ENCODE results near the gene ETFB. TPM values are rescaled to one million over a fixed set of nuclear protein-coding genes. Genes with fewer than 3 reads are reported as not detected.

Gene ETFB
- total and polyA plus RNA-seq, 4 donors = 129 to 713 (median 467) TPM

- Histone ChIP-seq H3K27ac (ENCODE audit: low read depth in 1 of 2, low read length in 2 of 2) (no peak overlapping the region), H3K36me3 (ENCODE audit: control insufficient read depth in 4 of 4, insufficient read depth in 3 of 4, low read depth in 1 of 4, low read length in 3 of 4) (peaks cover 4 to 40% (median 26%) of the 10 kb centered on the region in 4 donors), H3K9me3 (ENCODE audit: control insufficient read depth in 4 of 4, low read length in 3 of 4) (no peaks in the 10 kb centered on the region), H3K9ac (ENCODE audit: low read depth in 1 of 2, low read length in 2 of 2) (no peak overlapping the region), H3K4me1 (ENCODE audit: control insufficient read depth in 4 of 4, insufficient read depth in 4 of 4, low read length in 3 of 4) (peaks cover 2 to 22% (median 11%) of the 10 kb centered on the region in 4 donors), H3K27me3 (ENCODE audit: control insufficient read depth in 4 of 4, insufficient read depth in 4 of 4, low read length in 3 of 4) (no peaks in the 10 kb centered on the region), H3K4me3 (ENCODE audit: low read depth in 1 of 3, low read length in 3 of 3) (no peak overlapping the region)
- TF ChIP-seq HNF4A (conservative IDR thresholded peaks at IDR 0.05) = no peak
- TF ChIP-seq NR2F2 (IDR thresholded peaks at IDR 0.05) = no peak
- no peak for TF ChIP-seq RXRA (IDR thresholded peaks at IDR 0.05)
- no peak for TF ChIP-seq FOXA1 (IDR thresholded peaks at IDR 0.05)
- TF ChIP-seq GABPA (IDR thresholded peaks at IDR 0.05 in 1 of 2, conservative IDR thresholded peaks at IDR 0.05 in 1 of 2) = no peak
- TF ChIP-seq JUND (IDR thresholded peaks at IDR 0.05) = no peak
- no peak for TF ChIP-seq MAX (IDR thresholded peaks at IDR 0.05)
- no peak for TF ChIP-seq YY1 (IDR thresholded peaks at IDR 0.05)
- TF ChIP-seq TAF1 (conservative IDR thresholded peaks at IDR 0.05) = no peak
- TF ChIP-seq REST (IDR thresholded peaks at IDR 0.05) = no peak
- TF ChIP-seq FOXA2 (IDR thresholded peaks at IDR 0.05) = no peak
- no peak for TF ChIP-seq ATF3 (IDR thresholded peaks at IDR 0.05)
- TF ChIP-seq RAD21 (IDR thresholded peaks at IDR 0.05) = no peak
- no peak for TF ChIP-seq ZBTB33 (IDR thresholded peaks at IDR 0.05)
- no peak for TF ChIP-seq EGR1 (IDR thresholded peaks at IDR 0.05; ENCODE audit: low read depth in 2 of 2)
- TF ChIP-seq HNF4G (IDR thresholded peaks at IDR 0.05) = no peak
- TF ChIP-seq SP1 (IDR thresholded peaks at IDR 0.05) = no peak
- DNase-seq (ENCODE audit: low spot score) = no peak
- 92% methylated on average over 17 of the region's 17 CpGs for WGBS
Observed at GRCh38 chr19:51346742-51347141, 19.4 kb downstream of the ETFB start.

- H3K36me3 ChIP-seq (ENCODE audit: control insufficient read depth in 4 of 4, insufficient read depth in 3 of 4, low read depth in 1 of 4, low read length in 3 of 4) = peaks cover 0 to 33% (median 16%) of the 10 kb centered on the region in 4 donors
- no peak overlapping the region for H3K4me3 ChIP-seq (ENCODE audit: low read depth in 1 of 3, low read length in 3 of 3)
- no peak for TF ChIP-seq TAF1 (conservative IDR thresholded peaks at IDR 0.05)
- TF ChIP-seq FOXA2 (IDR thresholded peaks at IDR 0.05) = no peak
- TF ChIP-seq RXRA (IDR thresholded peaks at IDR 0.05) = no peak
- TF ChIP-seq JUND (IDR thresholded peaks at IDR 0.05) = no peak
- TF ChIP-seq ATF3 (IDR thresholded peaks at IDR 0.05) = no peak
- TF ChIP-seq HNF4G (IDR thresholded peaks at IDR 0.05) = no peak
- TF ChIP-seq EGR1 (IDR thresholded peaks at IDR 0.05; ENCODE audit: low read depth in 2 of 2) = no peak
- no peak for TF ChIP-seq HNF4A (conservative IDR thresholded peaks at IDR 0.05)
- TF ChIP-seq GABPA (IDR thresholded peaks at IDR 0.05 in 1 of 2, conservative IDR thresholded peaks at IDR 0.05 in 1 of 2) = no peak
- H3K4me1 ChIP-seq (ENCODE audit: control insufficient read depth in 4 of 4, insufficient read depth in 4 of 4, low read length in 3 of 4) = peaks cover 2 to 14% (median 11%) of the 10 kb centered on the region in 4 donors
- no peak overlapping the region for H3K9ac ChIP-seq (ENCODE audit: low read depth in 1 of 2, low read length in 2 of 2)
- no peak overlapping the region for H3K27ac ChIP-seq (ENCODE audit: low read depth in 1 of 2, low read length in 2 of 2)
- H3K9me3 ChIP-seq (ENCODE audit: control insufficient read depth in 4 of 4, low read length in 3 of 4) = no peaks in the 10 kb centered on the region
- WGBS = 97% methylated on average over 9 of the region's 9 CpGs
- no peaks in the 10 kb centered on the region for H3K27me3 ChIP-seq (ENCODE audit: control insufficient read depth in 4 of 4, insufficient read depth in 4 of 4, low read length in 3 of 4)
- no peak for DNase-seq (ENCODE audit: low spot score)
Observed at GRCh38 chr19:51345076-51345620, 21.0 kb downstream of the ETFB start.

All from liver (tissue), 9 donors.